ENCODE data around the gene GORASP2.
A peak's percentile ranks its signal among the peaks of the same experiment; 100 is the strongest.

The GORASP2 gene

DNA sequence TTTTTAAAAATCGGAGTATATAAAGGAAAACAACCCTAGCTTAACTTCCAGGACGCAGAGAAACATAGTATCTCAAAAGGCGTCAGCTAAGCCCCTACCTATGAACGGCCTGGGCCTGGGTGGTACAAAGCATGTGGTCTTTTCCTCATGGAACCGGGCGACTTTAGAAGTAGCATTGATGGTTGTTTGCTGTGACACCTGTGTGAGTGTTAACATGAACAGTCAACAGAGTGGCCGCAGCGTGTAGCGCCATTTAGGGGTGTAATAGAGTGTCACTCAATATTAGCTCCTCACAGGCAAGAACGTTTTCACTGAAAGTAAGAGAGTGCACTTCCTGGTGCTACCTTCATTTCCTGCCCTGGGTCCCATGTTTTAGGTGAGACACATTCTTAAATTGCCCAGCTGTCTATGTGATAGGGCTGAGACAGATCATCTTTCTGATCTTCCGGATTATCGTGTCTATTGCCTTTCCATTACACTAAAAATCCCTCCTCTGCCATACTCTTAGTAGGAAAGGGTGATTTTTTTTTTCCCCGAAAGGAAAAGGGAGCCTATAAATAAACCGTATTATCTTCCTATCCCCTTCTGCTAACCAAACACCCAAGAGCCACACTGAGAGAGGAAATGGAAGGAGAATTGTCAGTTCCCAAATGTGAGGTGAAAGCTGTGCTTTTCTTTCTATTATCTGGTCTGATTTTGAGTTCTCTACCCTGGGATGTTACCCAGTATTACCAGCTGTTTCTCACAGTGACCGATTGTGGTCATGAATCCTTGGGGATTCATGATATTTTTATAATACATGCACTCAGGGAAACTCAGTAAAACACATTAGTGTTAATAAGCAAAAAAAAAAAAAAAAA, 1.3 kb downstream of the GORASP2 start:
- TF ChIP-seq, protein P1, sequence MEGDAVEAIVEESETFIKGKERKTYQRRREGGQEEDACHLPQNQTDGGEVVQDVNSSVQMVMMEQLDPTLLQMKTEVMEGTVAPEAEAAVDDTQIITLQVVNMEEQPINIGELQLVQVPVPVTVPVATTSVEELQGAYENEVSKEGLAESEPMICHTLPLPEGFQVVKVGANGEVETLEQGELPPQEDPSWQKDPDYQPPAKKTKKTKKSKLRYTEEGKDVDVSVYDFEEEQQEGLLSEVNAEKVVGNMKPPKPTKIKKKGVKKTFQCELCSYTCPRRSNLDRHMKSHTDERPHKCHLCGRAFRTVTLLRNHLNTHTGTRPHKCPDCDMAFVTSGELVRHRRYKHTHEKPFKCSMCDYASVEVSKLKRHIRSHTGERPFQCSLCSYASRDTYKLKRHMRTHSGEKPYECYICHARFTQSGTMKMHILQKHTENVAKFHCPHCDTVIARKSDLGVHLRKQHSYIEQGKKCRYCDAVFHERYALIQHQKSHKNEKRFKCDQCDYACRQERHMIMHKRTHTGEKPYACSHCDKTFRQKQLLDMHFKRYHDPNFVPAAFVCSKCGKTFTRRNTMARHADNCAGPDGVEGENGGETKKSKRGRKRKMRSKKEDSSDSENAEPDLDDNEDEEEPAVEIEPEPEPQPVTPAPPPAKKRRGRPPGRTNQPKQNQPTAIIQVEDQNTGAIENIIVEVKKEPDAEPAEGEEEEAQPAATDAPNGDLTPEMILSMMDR (IDR thresholded peaks at IDR 0.05; ENCODE audit: low read length, missing control alignments): no peak
- H3K4me3 ChIP-seq (replicated peaks; ENCODE audit: low read depth, low read length): peak overlapping the region; percentile 79
- DNase-seq (ENCODE audit: low read depth): peak; percentile 27

GRCh38 chr2:170930991-170931266, 1.9 kb downstream of the GORASP2 start:
- TF ChIP-seq, protein P1 (IDR thresholded peaks at IDR 0.05; ENCODE audit: low read length, missing control alignments): no peak
- peak overlapping the region; percentile 79 for H3K4me3 ChIP-seq (replicated peaks; ENCODE audit: low read depth, low read length)

GRCh38 chr2:170932166-170932565, 3.1 kb downstream of the GORASP2 start:
- DNase-seq (ENCODE audit: low read depth): no peak
- TF ChIP-seq, protein P1 (IDR thresholded peaks at IDR 0.05; ENCODE audit: low read length, missing control alignments): no peak
- H3K4me3 ChIP-seq (replicated peaks; ENCODE audit: low read depth, low read length): no peak overlapping the region

More at GRCh38 chr2:170930991-170931266, 1.9 kb downstream of the GORASP2 start:
- DNase-seq (ENCODE audit: low read depth): no peak

- TF ChIP-seq, protein P1 (IDR thresholded peaks at IDR 0.05; ENCODE audit: low read length, missing control alignments): peak; percentile 1
- H3K4me3 ChIP-seq (replicated peaks; ENCODE audit: low read depth, low read length): no peak overlapping the region
- no peak for DNase-seq (ENCODE audit: low read depth)
Measured at GRCh38 chr2:170932948-170933347, 3.9 kb downstream of the GORASP2 start.

GRCh38 chr2:170937709-170938379, 8.8 kb downstream of the GORASP2 start:
- TF ChIP-seq, protein P1 (IDR thresholded peaks at IDR 0.05; ENCODE audit: low read length, missing control alignments): no peak
- no peak overlapping the region for H3K4me3 ChIP-seq (replicated peaks; ENCODE audit: low read depth, low read length)
- DNase-seq (ENCODE audit: low read depth): no peak

DNA sequence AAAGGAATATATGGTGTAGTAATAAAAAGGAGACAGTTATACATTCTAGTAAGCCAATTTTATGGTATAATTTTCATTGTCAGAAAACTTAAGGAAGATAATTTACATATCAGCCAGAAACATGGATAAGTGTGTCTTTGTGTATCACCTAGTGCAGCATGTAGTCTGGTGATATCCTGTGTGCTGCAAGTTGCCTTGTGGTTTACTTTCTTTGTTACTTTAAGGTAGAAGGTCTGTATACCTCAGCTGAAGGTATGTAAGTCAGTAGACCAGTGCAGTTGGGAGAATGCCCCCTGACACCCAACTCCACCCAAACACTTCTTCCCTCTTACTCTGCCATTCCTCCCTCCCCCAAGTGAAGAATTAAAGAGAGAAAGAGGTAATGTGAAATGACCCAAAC, 11.0 kb downstream of the GORASP2 start:
- DNase-seq (ENCODE audit: low read depth): no peak
- TF ChIP-seq, protein P1 (IDR thresholded peaks at IDR 0.05; ENCODE audit: low read length, missing control alignments): no peak
- no peak overlapping the region for H3K4me3 ChIP-seq (replicated peaks; ENCODE audit: low read depth, low read length)
